K562 (cell line): Measurements from ENCODE around the gene MMP19. TPM values are rescaled to one million over a fixed set of nuclear protein-coding genes. Genes with fewer than 3 reads are reported as not detected.
A peak's percentile ranks its signal among the peaks of the same experiment; 100 is the strongest.

ENCODE experiments used
- ATAC-seq: fragments of 200-7000 bp; cut with Tn5 transposase; 3 replicates; pipeline ENCODE4 v1.9.1; 2020; ENCODE audit warnings: moderate library complexity
- BruUV-seq: library from RNA; stranded (reverse); fragments of 400-500 nt; replicated peaks from 2 replicates; lab custom pipeline; 2021; lab: Mats Ljungman, UMichigan
- CTCF ChIA-PET: fragments of 300-600 bp; formaldehyde crosslinking; extraction: SDS; loops from one replicate; lab custom pipeline; 2021; ENCODE audit warnings: low intra/inter-chr PET ratio; lab: Yijun Ruan, JAX
- POLR2A ChIA-PET: fragments of 300-600, 350-650 bp; sonication (Branson Sonifier 250); formaldehyde crosslinking; extraction: SDS; loops from one replicate; lab custom pipeline; 2021; ENCODE audit warnings: antibody characterized with exemption, inconsistent platforms; lab: Yijun Ruan, JAX
- DNase-seq, 4 experiments: peaks; one replicate each; pipeline versions ENCODE4 v3.0.0 to v3.0.0-alpha.2; 2011 to 2018; ENCODE audit warnings: low spot score in 3 of 4, mixed read lengths in 3 of 4; ENCODE audit errors: extremely low read depth in 1 of 4
- FAIRE-seq: peaks from 2 replicates; lab custom pipeline; 2011; peaks lifted over from hg19 to GRCh38; lab: Jason Lieb, UNC
- H2AFZ ChIP-seq: 2 replicates; pipeline ENCODE4 v1.6.0; 2011; ENCODE audit warnings: low read depth, low read length, control low read depth, inconsistent platforms
- H3K27ac ChIP-seq: fragments of 200-600 bp; 3 replicates; pipeline ENCODE4 v1.8.0; 2011; ENCODE audit warnings: low read depth, mild to moderate bottlenecking, control low read depth, inconsistent platforms, low read length, moderate library complexity, mixed read lengths; ENCODE audit errors: extremely low read depth
- H3K27me3 ChIP-seq, 2 experiments: fragments of 300-600 bp in 1 of 2; 2 replicates in 1 of 2; 3 replicates in 1 of 2; pipeline versions ENCODE4 v1.6.0 to v1.8.0; 2011; ENCODE audit warnings: inconsistent platforms in 2 of 2, low read length in 2 of 2, mild to moderate bottlenecking in 1 of 2, mixed read lengths in 1 of 2, moderate library complexity in 1 of 2; ENCODE audit not compliant: control insufficient read depth in 2 of 2, insufficient read depth in 2 of 2
- H3K36me3 ChIP-seq: fragments of 300-600 bp; 3 replicates; pipeline ENCODE4 v1.8.0; 2011; ENCODE audit warnings: mild to moderate bottlenecking, low read length, inconsistent platforms; ENCODE audit not compliant: control insufficient read depth, insufficient read depth
- H3K4me1 ChIP-seq, 2 experiments: fragments of 200-600 bp in 1 of 2; replicated peaks in 1 of 2; 2 replicates in 1 of 2; 3 replicates in 1 of 2; pipeline versions ENCODE4 v1.5.1 to v1.8.0; 2011; ENCODE audit warnings: inconsistent platforms in 2 of 2, low read length in 2 of 2, mild to moderate bottlenecking in 1 of 2, mixed read lengths in 1 of 2, moderate library complexity in 1 of 2; ENCODE audit not compliant: control insufficient read depth in 2 of 2, insufficient read depth in 2 of 2
- H3K4me2 ChIP-seq: 2 replicates; pipeline ENCODE4 v1.6.1; 2011; ENCODE audit warnings: low read length, control low read depth, inconsistent platforms, mixed read lengths; ENCODE audit not compliant: insufficient read depth
- H3K4me3 ChIP-seq: fragments of 200-600 bp; sonication (generic), shearing (Covaris generic); 2 replicates; pipeline ENCODE4 v1.5.1; 2016; ENCODE audit warnings: control low read depth, inconsistent platforms
- H3K79me2 ChIP-seq: fragments of 200-600 bp; 3 replicates; pipeline ENCODE4 v1.8.0; 2011; ENCODE audit warnings: low read length, inconsistent platforms; ENCODE audit not compliant: control insufficient read depth, insufficient read depth
- H3K9ac ChIP-seq, 2 experiments: 2 replicates each; pipeline versions ENCODE4 v1.6.0 to v1.6.1; 2011; ENCODE audit warnings: low read depth in 2 of 2, low read length in 2 of 2, control low read depth in 1 of 2, inconsistent platforms in 1 of 2, mild to moderate bottlenecking in 1 of 2, mixed read lengths in 1 of 2; ENCODE audit not compliant: insufficient read depth in 1 of 2
- H3K9me1 ChIP-seq: one replicate; pipeline ENCODE4 v1.6.0; 2011; ENCODE audit warnings: inconsistent platforms, mild to moderate bottlenecking, low read length, moderate library complexity; ENCODE audit not compliant: control insufficient read depth, insufficient read depth
- H3K9me3 ChIP-seq: replicated peaks from 2 replicates; pipeline ENCODE4 v1.5.1; 2011; ENCODE audit warnings: low read depth, low read length, inconsistent platforms; ENCODE audit not compliant: control insufficient read depth, insufficient read depth
- H4K20me1 ChIP-seq: replicated peaks from 2 replicates; pipeline ENCODE4 v1.6.1; 2011; ENCODE audit warnings: low read length, inconsistent platforms, mixed read lengths; ENCODE audit not compliant: control insufficient read depth, insufficient read depth
- GTF2A2 ChIP-seq: IDR thresholded peaks from 2 replicates; pipeline ENCODE4 v1.6.1; 2016; ENCODE audit warnings: mild to moderate bottlenecking, missing genetic modification characterization, missing compliant biosample characterization
- NFYB ChIP-seq: IDR thresholded peaks from 2 replicates; pipeline ENCODE4 v1.6.1; 2011; ENCODE audit warnings: mild to moderate bottlenecking, moderate library complexity; ENCODE audit not compliant: insufficient read length; ENCODE audit errors: extremely low read depth
- SMAD3 ChIP-seq: fragments of 450-650 bp; formaldehyde crosslinking; conservative IDR thresholded peaks from 2 replicates; pipeline ENCODE4 v1.4.0; 2020; ENCODE audit warnings: mild to moderate bottlenecking
- THAP12 ChIP-seq: fragments of 250-450 bp; sonication (Bioruptor Pico); IDR thresholded peaks from 2 replicates; pipeline ENCODE4 v1.9.0; 2021; ENCODE audit warnings: mild to moderate bottlenecking, inconsistent platforms
- XRCC4 ChIP-seq: IDR thresholded peaks from one replicate; pipeline ENCODE4 v1.6.1; 2011; ENCODE audit not compliant: insufficient read depth, insufficient read length; ENCODE audit errors: extremely low read depth
- ZNF384 ChIP-seq: IDR thresholded peaks from 2 replicates; pipeline ENCODE4 v1.6.1; 2012; ENCODE audit warnings: low read depth, low read length, improper control_type of control experiment
- ZNF668 ChIP-seq: fragments of 250-450 bp; sonication (Bioruptor Pico); IDR thresholded peaks from 2 replicates; pipeline ENCODE4 v1.8.0; 2022; ENCODE audit warnings: mild to moderate bottlenecking, inconsistent platforms
- ZNF785 ChIP-seq: fragments of 250-450 bp; sonication (Bioruptor Pico); IDR thresholded peaks from 2 replicates; pipeline ENCODE4 v1.4.0; 2020; ENCODE audit warnings: mild to moderate bottlenecking
- WGBS: fragments of 100-300 bp; shearing (Covaris generic); methylation state at CpG from one replicate; pipeline ENCODE4 v1.1.6; 2016; ENCODE audit warnings: low coverage, mixed read lengths; ENCODE audit not compliant: insufficient coverage; ENCODE audit errors: missing lambda C conversion rate; 5-methylcytosine and 5-hydroxymethylcytosine counted together
- in situ Hi-C: fragments of 300-500 bp; cut with MboI; formaldehyde crosslinking; loops from 4 replicates; pipeline ENCODE4 v1.15.0; 2018; ENCODE audit warnings: inconsistent platforms, mixed read lengths
- intact Hi-C: fragments of 100-400 bp; cut with micrococcal nuclease; formaldehyde crosslinking; loops from 2 replicates; pipeline ENCODE4 v1.14.2; 2022
- polyA plus RNA-seq, 8 experiments: library from polyadenylated mRNA; depleted of rRNA in 4 of 8; stranded (reverse) in 5 of 8; unstranded in 3 of 8; fragments of >200 nt; fragmentation: Nextera tagmentation in 2 of 8; fragmentation: Illumina TruSeq in 1 of 8; extraction: Ambion mirVana in 2 of 8; extraction: Trizol in 1 of 8; gene quantifications; 2 replicates each; pipeline versions ENCODE4 v1.2.1 to v1.2.3, GENCODE V29; 2011 to 2014; ENCODE audit warnings: inconsistent platforms in 1 of 8, missing spikeins in 1 of 8
- total RNA-seq, 7 experiments: library from RNA; depleted of rRNA in 6 of 7; stranded (reverse); fragments of >200 nt in 6 of 7; fragmentation: Illumina TruSeq in 2 of 7; extraction: Trizol in 2 of 7; gene quantifications; 2 replicates each; pipeline versions ENCODE4 v1.2.1 to v1.2.3, GENCODE V29; 2011 to 2021; ENCODE audit warnings: low replicate concordance in 1 of 7

Gene MMP19
- total and polyA plus RNA-seq, 9 of the 15 experiments (the other 6 are each of a cell fraction or from before 2014, with no cell fraction given), result 0.14 to 1.6 (median 0.66) TPM

GRCh38 chr12:55833056-55833455 is 9.7 kb downstream of the MMP19 start:
- Histone ChIP-seq H3K4me1 (peaks cover 16 to 29% of the 10 kb centered on the region in 2 experiments; a peak in 4 of 5 replicates), H3K4me3 (no peak overlapping the region), H3K27ac (no peak overlapping the region), H3K9ac (peak overlapping the region in 1 of 2 experiments; percentile 40; a peak in 1 of 4 replicates), H2AFZ (no peak overlapping the region), H3K27me3 (no peaks in the 10 kb centered on the region), H3K9me3 (no peaks in the 10 kb centered on the region), H3K9me1 (no peaks in the 10 kb centered on the region), H3K4me2 (no peak overlapping the region), H3K36me3 (peaks cover 6% of the 10 kb centered on the region; the same call in 1 of the 3 replicates), H3K79me2 (peaks cover 23% of the 10 kb centered on the region), H4K20me1 (0 out of 2 replicates have a peak, but pooled peaks cover 4% of the 10 kb centered on the region)
- intact Hi-C loops, result no loop called here
- no peak for TF ChIP-seq XRCC4
- TF ChIP-seq SMAD3, result no peak
- no peak for TF ChIP-seq ZNF785 (CRISPR knock-in tag)
- TF ChIP-seq NFYB, result no peak
- no peak for TF ChIP-seq THAP12 (CRISPR knock-in tag)
- no peak for TF ChIP-seq ZNF384
- no peak for TF ChIP-seq GTF2A2 (tag)
- TF ChIP-seq ZNF668 (CRISPR knock-in tag), result no peak
- ATAC-seq (no peak), FAIRE-seq (no peak), DNase-seq (no peak)
- CTCF ChIA-PET, result no interaction called here
- in situ Hi-C loops, result no loop called here
- no TSS peak for BruUV-seq
- POLR2A ChIA-PET, result interaction anchor here (0.6 to 8.3 kb wide), 3 partner anchors 14 to 158 kb away, joined by 3 to 64 read pairs (median 3); partner anchors contain the start of genes ORMDL2 and SARNP
- 81% methylated on average over 10 of the region's 10 CpGs for WGBS
